ENCODE measurements around the gene EGR4. TPM values are rescaled to one million over a fixed set of nuclear protein-coding genes. Genes with fewer than 3 reads are reported as not detected.

The EGR4 gene
- total RNA-seq, 6 donors from 2014 or later: 0.10 TPM; not detected in 5

- TF ChIP-seq EP300 (IDR thresholded peaks at IDR 0.05): no peak
- no peak for TF ChIP-seq POLR2AphosphoS5 (IDR thresholded peaks at IDR 0.05)
- TF ChIP-seq CTCF (IDR thresholded peaks at IDR 0.05): no peak
- H3K27me3 ChIP-seq: peaks cover 0 to 49% (median 25%) of the 10 kb centered on the region in 4 donors
- 33 to 50% methylated on average over 5 of the region's 5 CpGs for WGBS, 2 donors
These were observed 2.5 kb upstream of the EGR4 start for GRCh38 chr2:73295751-73296400.

GRCh38 chr2:73294239-73294638, 891 bp upstream of the EGR4 start:
- no peak for TF ChIP-seq CTCF (IDR thresholded peaks at IDR 0.05)
- no peak for TF ChIP-seq POLR2AphosphoS5 (IDR thresholded peaks at IDR 0.05)
- no peak for TF ChIP-seq POLR2A (IDR thresholded peaks at IDR 0.05)
- TF ChIP-seq EP300 (IDR thresholded peaks at IDR 0.05): no peak
- no peak overlapping the region for H3K4me3 ChIP-seq
- DNase-seq (no peak), ATAC-seq (ENCODE audit: low FRiP score in 2 of 2) (no peak)
- peaks cover 14 to 31% (median 25%) of the 10 kb centered on the region in 4 donors for H3K4me1 ChIP-seq
- no peak overlapping the region for H3K27ac ChIP-seq
- no peaks in the 10 kb centered on the region for H3K36me3 ChIP-seq
- peaks cover 0 to 54% (median 28%) of the 10 kb centered on the region in 4 donors for H3K27me3 ChIP-seq
- WGBS, 2 donors: 92 to 93% methylated on average over 2 of the region's 2 CpGs
- peaks cover 0 to 4% (median 2%) of the 10 kb centered on the region in 4 donors for H3K9me3 ChIP-seq

More at GRCh38 chr2:73295751-73296400, 2.5 kb upstream of the EGR4 start:
- Histone ChIP-seq H3K4me1 (peaks cover 14 to 30% (median 25%) of the 10 kb centered on the region in 4 donors), H3K9me3 (peaks cover 0 to 4% (median 2%) of the 10 kb centered on the region in 4 donors), H3K4me3 (no peak overlapping the region), H3K36me3 (no peaks in the 10 kb centered on the region), H3K27ac (no peak overlapping the region)
- DNase-seq (peak in 1 of 2 donors; percentile 22), ATAC-seq (ENCODE audit: low FRiP score in 2 of 2) (no peak)

- Histone ChIP-seq H3K9me3 (peaks cover 0 to 4% (median 2%) of the 10 kb centered on the region in 4 donors), H3K4me1 (peaks cover 14 to 31% (median 25%) of the 10 kb centered on the region in 4 donors), H3K27ac (no peak overlapping the region), H3K4me3 (peak overlapping the region; percentile 3 to 59 (median 46)), H3K36me3 (no peaks in the 10 kb centered on the region), H3K27me3 (peaks cover 0 to 54% (median 28%) of the 10 kb centered on the region in 4 donors)
- ATAC-seq (ENCODE audit: low FRiP score in 2 of 2) (no peak), DNase-seq (peak in 1 of 2 donors; percentile 87)
- whole genome bisulfite sequencing, 2 donors: 3 to 11% methylated on average over 11 to 53 of the region's 64 CpGs
- no peak for TF ChIP-seq EP300 (IDR thresholded peaks at IDR 0.05)
- no peak for TF ChIP-seq CTCF (IDR thresholded peaks at IDR 0.05)
- TF ChIP-seq POLR2AphosphoS5 (IDR thresholded peaks at IDR 0.05): no peak
- no peak for TF ChIP-seq POLR2A (IDR thresholded peaks at IDR 0.05)
These were observed 328 bp downstream of the EGR4 start for GRCh38 chr2:73292906-73293533.

GRCh38 chr2:73292316-73292905, 937 bp downstream of the EGR4 start:
- WGBS, 2 donors: 0 to 3% methylated on average over 1 to 29 of the region's 38 CpGs
- Histone ChIP-seq H3K36me3 (no peaks in the 10 kb centered on the region), H3K4me3 (no peak overlapping the region), H3K27ac (no peak overlapping the region), H3K9me3 (peaks cover 0 to 4% (median 2%) of the 10 kb centered on the region in 4 donors), H3K27me3 (peaks cover 0 to 54% (median 28%) of the 10 kb centered on the region in 4 donors), H3K4me1 (peaks cover 14 to 31% (median 25%) of the 10 kb centered on the region in 4 donors)
- DNase-seq (peak in 1 of 2 donors; percentile 72), ATAC-seq (ENCODE audit: low FRiP score in 2 of 2) (no peak)
- no peak for TF ChIP-seq POLR2A (IDR thresholded peaks at IDR 0.05)
- no peak for TF ChIP-seq CTCF (IDR thresholded peaks at IDR 0.05)
- TF ChIP-seq POLR2AphosphoS5 (IDR thresholded peaks at IDR 0.05): no peak
- TF ChIP-seq EP300 (IDR thresholded peaks at IDR 0.05): no peak
